Mucosa of descending colon (tissue), 3 donors: ENCODE results near the gene FHDC1. TPM values are rescaled to one million over a fixed set of nuclear protein-coding genes. Genes with fewer than 3 reads are reported as not detected.

Source experiments
- ATAC-seq: fragments of 200-7000 bp; cut with Tn5 transposase; one replicate; pipeline ENCODE4 v1.9.1; 2020; ENCODE audit warnings: mild to moderate bottlenecking, moderate library complexity
- DNase-seq, 3 donors: peaks; one replicate each; pipeline ENCODE4 v3.0.0-alpha.2; 2020
- H3K36me3 ChIP-seq: fragments of 200-600 bp; one replicate; pipeline ENCODE4 v1.8.0; 2021; ENCODE audit warnings: low read depth, mild to moderate bottlenecking
- H3K4me1 ChIP-seq: fragments of 200-600 bp; one replicate; pipeline ENCODE4 v1.8.0; 2021; ENCODE audit warnings: low read depth, mild to moderate bottlenecking
- H3K4me3 ChIP-seq: fragments of 200-600 bp; one replicate; pipeline ENCODE4 v1.8.0; 2021; ENCODE audit warnings: mild to moderate bottlenecking
- H3K9me3 ChIP-seq: fragments of 200-600 bp; one replicate; pipeline ENCODE4 v1.8.0; 2021; ENCODE audit warnings: mild to moderate bottlenecking
- intact Hi-C, 2 donors: fragments of 100-400 bp; cut with DNase I in 1 of 2; cut with micrococcal nuclease in 1 of 2; formaldehyde crosslinking; loops; one replicate each; pipeline versions ENCODE4 v1.11.0 to v1.11.1; 2022; cut with DNase I, micrococcal nuclease
- total RNA-seq, 3 donors: library from RNA; stranded (reverse); fragmentation: NEBNext Ultra II Directional in 2 of 3; extraction: Animal tissue kit (Norgen Biotek cat#: 25700) in 2 of 3; gene quantifications; one replicate each; pipeline versions ENCODE4 v1.2.1 to v1.2.4, GENCODE V29; 2021 to 2023
- TF ChIP-seq, protein P1 (sequence below): fragments of 200-600 bp; IDR thresholded peaks from one replicate; pipeline ENCODE4 v1.8.0; 2022; ENCODE audit warnings: antibody characterized with exemption, mild to moderate bottlenecking
- donor health status: DM: no; HTN: no; CAD: no; lungs with moderate emphysema.
- donor health status: DM: no; HTN: no; CAD: no.
- donor health status: DM: no; HTN: yes; CAD: no.

The FHDC1 gene
- total RNA-seq, 3 donors from 2014 or later = 8.8 to 16.1 (median 14.1) TPM

DNA sequence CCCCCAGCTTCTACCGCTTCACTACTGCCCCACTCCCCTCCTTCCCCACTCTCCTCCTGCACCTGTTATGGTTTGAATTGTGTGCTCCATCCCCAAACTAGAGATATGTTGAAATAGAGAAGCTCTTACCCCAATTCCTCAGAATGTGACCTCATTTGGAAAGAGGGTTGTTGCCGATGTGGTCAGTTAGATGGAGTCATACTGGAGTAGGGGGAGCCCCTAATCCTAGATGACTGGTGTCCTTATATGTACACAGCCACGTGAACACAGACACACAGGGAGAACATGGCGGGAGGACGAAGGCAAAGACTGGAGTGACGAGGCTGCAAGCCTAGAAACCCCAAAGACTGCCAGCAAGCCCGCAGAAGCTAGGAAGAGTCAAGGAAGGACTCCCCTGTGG, 84.3 kb downstream of the FHDC1 start:
- TF ChIP-seq, protein P1, sequence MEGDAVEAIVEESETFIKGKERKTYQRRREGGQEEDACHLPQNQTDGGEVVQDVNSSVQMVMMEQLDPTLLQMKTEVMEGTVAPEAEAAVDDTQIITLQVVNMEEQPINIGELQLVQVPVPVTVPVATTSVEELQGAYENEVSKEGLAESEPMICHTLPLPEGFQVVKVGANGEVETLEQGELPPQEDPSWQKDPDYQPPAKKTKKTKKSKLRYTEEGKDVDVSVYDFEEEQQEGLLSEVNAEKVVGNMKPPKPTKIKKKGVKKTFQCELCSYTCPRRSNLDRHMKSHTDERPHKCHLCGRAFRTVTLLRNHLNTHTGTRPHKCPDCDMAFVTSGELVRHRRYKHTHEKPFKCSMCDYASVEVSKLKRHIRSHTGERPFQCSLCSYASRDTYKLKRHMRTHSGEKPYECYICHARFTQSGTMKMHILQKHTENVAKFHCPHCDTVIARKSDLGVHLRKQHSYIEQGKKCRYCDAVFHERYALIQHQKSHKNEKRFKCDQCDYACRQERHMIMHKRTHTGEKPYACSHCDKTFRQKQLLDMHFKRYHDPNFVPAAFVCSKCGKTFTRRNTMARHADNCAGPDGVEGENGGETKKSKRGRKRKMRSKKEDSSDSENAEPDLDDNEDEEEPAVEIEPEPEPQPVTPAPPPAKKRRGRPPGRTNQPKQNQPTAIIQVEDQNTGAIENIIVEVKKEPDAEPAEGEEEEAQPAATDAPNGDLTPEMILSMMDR = no peak
- DNase-seq (no peak), ATAC-seq (no peak)
- Histone ChIP-seq H3K36me3 (no peaks in the 10 kb centered on the region), H3K4me3 (no peak overlapping the region), H3K9me3 (no peaks in the 10 kb centered on the region), H3K4me1 (no peaks in the 10 kb centered on the region)
- intact Hi-C loops = no loop called here

DNA sequence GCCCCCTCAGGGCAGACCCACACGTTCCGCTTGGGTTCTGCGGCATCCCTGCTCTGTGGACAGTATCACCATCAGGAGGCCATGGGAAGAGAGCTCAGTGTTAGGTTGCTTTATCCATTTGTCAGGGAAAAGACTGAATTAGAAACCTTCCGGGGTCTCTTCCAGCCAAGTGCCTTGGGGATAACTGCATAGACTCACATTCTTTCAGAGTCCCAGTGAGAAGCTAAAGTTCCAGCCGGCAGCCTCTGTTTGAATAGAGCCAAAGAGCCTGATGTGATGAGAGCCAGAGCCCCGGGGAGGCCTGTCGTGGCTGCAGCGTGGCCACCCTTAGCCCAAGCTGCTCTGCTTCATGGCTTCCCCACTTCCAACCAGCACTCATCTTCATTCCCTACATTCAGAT, 85.2 kb downstream of the FHDC1 start:
- no peak for DNase-seq
- Histone ChIP-seq H3K9me3 (no peaks in the 10 kb centered on the region), H3K36me3 (no peaks in the 10 kb centered on the region), H3K4me3 (no peak overlapping the region), H3K4me1 (no peaks in the 10 kb centered on the region)
- TF ChIP-seq, protein P1 = no peak
- intact Hi-C loops = no loop called here
- ATAC-seq = no peak

DNA sequence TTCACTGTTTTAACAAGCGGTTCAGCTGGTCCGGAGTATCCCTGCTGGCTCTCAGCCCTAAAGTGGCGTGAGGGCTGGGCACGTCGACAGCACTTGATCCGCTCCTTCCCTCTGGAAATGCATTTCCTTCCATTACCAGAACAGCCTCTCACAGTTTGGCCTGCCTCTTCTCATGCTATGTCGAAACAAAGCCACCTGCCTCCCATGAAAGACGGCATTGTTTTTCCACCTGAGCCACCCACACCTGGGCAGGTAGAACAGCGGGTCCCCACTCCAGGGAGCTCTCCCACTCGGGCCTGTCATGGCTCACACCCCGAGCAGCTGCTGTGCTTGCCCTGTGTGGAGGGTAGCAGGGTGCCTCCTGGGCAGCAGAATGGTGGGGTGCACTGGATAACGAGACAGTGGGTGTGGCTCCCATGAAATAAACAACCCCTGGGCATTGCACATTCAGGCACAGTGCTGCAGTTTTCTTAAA, 86.2 kb downstream of the FHDC1 start:
- H3K36me3 ChIP-seq = no peaks in the 10 kb centered on the region
- intact Hi-C loops = no loop called here
- ATAC-seq (peak; percentile 66), DNase-seq (peak in 1 of 3 donors; percentile 12)
- TF ChIP-seq, protein P1 = no peak
- no peaks in the 10 kb centered on the region for H3K4me1 ChIP-seq
- H3K9me3 ChIP-seq = no peaks in the 10 kb centered on the region
- H3K4me3 ChIP-seq = no peak overlapping the region

DNA sequence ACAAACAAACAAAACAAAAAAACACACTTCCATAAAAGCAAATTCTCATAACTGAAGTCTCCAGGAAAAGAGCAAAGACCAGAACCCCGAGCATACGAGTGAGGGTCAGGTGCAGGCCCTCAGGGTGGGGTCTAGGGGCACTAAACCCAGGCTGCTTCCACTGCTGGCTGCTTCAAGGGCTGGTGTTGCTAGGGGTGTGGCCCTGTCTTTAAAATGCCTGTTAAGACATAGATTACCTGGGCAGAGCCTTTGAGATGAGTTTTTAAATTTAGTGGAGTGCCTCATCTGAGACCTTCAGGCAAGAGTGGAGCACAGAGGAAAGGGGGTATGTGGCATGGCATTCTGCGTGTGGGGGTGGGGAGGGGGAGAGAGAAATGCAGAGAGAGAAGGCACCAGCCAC, 87.0 kb downstream of the FHDC1 start:
- Histone ChIP-seq H3K4me1 (no peaks in the 10 kb centered on the region), H3K9me3 (no peaks in the 10 kb centered on the region), H3K36me3 (no peaks in the 10 kb centered on the region), H3K4me3 (no peak overlapping the region)
- TF ChIP-seq, protein P1 = no peak
- intact Hi-C loops = no loop called here
- ATAC-seq = peak; percentile 33
- peak in 1 of 3 donors; percentile 14 for DNase-seq

DNA sequence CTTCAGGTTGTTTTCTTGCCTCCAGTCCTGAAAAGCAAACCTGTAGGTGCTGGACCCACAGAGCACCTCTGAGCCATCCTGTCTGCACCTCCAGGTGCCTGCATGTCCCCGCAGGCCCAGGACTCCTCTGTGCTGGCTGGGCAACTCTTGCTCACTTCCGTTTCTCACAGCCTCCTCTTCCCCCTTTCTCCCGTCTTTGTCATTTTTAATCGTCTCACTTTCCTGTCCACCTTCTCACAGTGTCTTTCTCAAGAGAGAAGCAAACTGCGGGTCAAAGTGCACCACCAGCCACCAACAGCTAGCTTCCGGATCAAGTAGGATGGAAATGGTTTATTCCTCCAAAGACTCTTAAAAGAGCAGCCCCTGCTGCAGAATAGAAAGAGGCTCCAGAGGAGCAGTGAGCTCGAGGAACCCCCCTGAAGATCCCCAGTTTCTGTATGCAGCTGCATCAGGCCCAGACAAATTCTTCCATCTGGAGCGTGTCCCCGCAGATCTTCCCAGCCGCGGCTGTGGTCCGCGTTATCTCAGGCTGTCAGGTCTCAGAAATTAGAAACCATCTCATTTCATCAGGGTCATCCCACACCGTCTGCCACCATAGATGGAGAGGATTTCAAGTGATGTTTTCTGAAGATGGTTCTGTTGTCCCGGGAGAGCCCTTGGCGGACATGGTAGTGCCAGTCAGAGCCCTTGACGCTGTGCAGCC, 87.7 kb downstream of the FHDC1 start:
- ATAC-seq (peak; percentile 44), DNase-seq (peak in 1 of 3 donors; percentile 32)
- TF ChIP-seq, protein P1 = no peak
- H3K4me1 ChIP-seq = no peaks in the 10 kb centered on the region
- H3K9me3 ChIP-seq = peaks cover 6% of the 10 kb centered on the region
- no peak overlapping the region for H3K4me3 ChIP-seq
- intact Hi-C loops = no loop called here
- no peaks in the 10 kb centered on the region for H3K36me3 ChIP-seq
